NCI-H1092 treated with DMSO at 0.1 percent for 48 hours (cell line): Measurements from ENCODE around the gene PREP.

ENCODE experiments used
- DNase-seq: peaks from one replicate; lab custom pipeline; 2025; lab: John Stamatoyannopoulos, UW

The PREP gene

GRCh38 chr6:105305521-105305920 is 97.4 kb downstream of the PREP start:
- DNase-seq: no peak

GRCh38 chr6:105304825-105305224 is 98.1 kb downstream of the PREP start:
- DNase-seq: no peak

GRCh38 chr6:105304366-105304765 is 98.5 kb downstream of the PREP start:
- DNase-seq: no peak

GRCh38 chr6:105302617-105303128 is 100.2 kb downstream of the PREP start:
- no peak for DNase-seq

GRCh38 chr6:105301756-105302616 is 100.9 kb downstream of the PREP start:
- DNase-seq: no peak

- no peak for DNase-seq
Observed at GRCh38 chr6:105301072-105301503, 101.8 kb downstream of the PREP start.

GRCh38 chr6:105300090-105300489 is 102.8 kb downstream of the PREP start:
- no peak for DNase-seq

- no peak for DNase-seq
Observed at GRCh38 chr6:105294129-105294528, 108.8 kb downstream of the PREP start.

GRCh38 chr6:105292689-105293339 is 110.1 kb downstream of the PREP start:
- DNase-seq: no peak

GRCh38 chr6:105291525-105291924 is 111.4 kb downstream of the PREP start:
- DNase-seq: no peak

- DNase-seq: no peak
Observed at GRCh38 chr6:105282631-105283585, 120.0 kb downstream of the PREP start.

GRCh38 chr6:105280033-105280432 is 122.8 kb downstream of the PREP start:
- no peak for DNase-seq

- DNase-seq: no peak
Observed at GRCh38 chr6:105279463-105279862, 123.4 kb downstream of the PREP start.

- no peak for DNase-seq
Observed at GRCh38 chr6:105278813-105279212, 124.1 kb downstream of the PREP start.

- no peak for DNase-seq
Observed at GRCh38 chr6:105278035-105278434, 124.8 kb downstream of the PREP start.

- no peak for DNase-seq
Observed at GRCh38 chr6:105276374-105276773, 126.5 kb downstream of the PREP start.

GRCh38 chr6:105275542-105275941 is 127.3 kb downstream of the PREP start:
- DNase-seq: no peak

- no peak for DNase-seq
Observed at GRCh38 chr6:105274678-105275077, 128.2 kb downstream of the PREP start.

GRCh38 chr6:105273589-105273988 is 129.3 kb downstream of the PREP start:
- no peak for DNase-seq

GRCh38 chr6:105272786-105273185 is 130.1 kb downstream of the PREP start:
- DNase-seq: no peak

GRCh38 chr6:105270511-105270910 is 132.4 kb downstream of the PREP start:
- no peak for DNase-seq

- DNase-seq: no peak
Observed at GRCh38 chr6:105269390-105269789, 133.5 kb downstream of the PREP start.
